ENCODE data around the gene LRRK1. TPM values are rescaled to one million over a fixed set of nuclear protein-coding genes. Genes with fewer than 3 reads are reported as not detected.

LRRK1 gene
- total and polyA plus RNA-seq, 2 experiments from 2014 or later: 2.6 to 4.5 TPM

GRCh38 chr15:101024706-101025500 is 105.7 kb downstream of the LRRK1 start:
- DNase-seq (ENCODE audit: low spot score): no peak
- Histone ChIP-seq H3K79me2 (replicated peaks; ENCODE audit: insufficient read depth) (no peaks in the 10 kb centered on the region), H4K20me1 (replicated peaks; ENCODE audit: insufficient read depth) (no peaks in the 10 kb centered on the region), H3K9me2 (ENCODE audit: insufficient read depth) (no peaks in the 10 kb centered on the region), H3K27me3 (ENCODE audit: insufficient read depth) (no peaks in the 10 kb centered on the region), H3F3A (replicated peaks; ENCODE audit: low read depth) (no peaks in the 10 kb centered on the region), H2AFZ (no peak overlapping the region), H3K4me3 (no peak overlapping the region), H3K36me3 (ENCODE audit: insufficient read depth) (no peaks in the 10 kb centered on the region), H3K4me1 (ENCODE audit: insufficient read depth) (no peaks in the 10 kb centered on the region; the same call in 1 of the 2 replicates), H3K27ac (ENCODE audit: low read depth) (no peak overlapping the region), H3K4me2 (no peak overlapping the region)
- TF ChIP-seq, protein P1, sequence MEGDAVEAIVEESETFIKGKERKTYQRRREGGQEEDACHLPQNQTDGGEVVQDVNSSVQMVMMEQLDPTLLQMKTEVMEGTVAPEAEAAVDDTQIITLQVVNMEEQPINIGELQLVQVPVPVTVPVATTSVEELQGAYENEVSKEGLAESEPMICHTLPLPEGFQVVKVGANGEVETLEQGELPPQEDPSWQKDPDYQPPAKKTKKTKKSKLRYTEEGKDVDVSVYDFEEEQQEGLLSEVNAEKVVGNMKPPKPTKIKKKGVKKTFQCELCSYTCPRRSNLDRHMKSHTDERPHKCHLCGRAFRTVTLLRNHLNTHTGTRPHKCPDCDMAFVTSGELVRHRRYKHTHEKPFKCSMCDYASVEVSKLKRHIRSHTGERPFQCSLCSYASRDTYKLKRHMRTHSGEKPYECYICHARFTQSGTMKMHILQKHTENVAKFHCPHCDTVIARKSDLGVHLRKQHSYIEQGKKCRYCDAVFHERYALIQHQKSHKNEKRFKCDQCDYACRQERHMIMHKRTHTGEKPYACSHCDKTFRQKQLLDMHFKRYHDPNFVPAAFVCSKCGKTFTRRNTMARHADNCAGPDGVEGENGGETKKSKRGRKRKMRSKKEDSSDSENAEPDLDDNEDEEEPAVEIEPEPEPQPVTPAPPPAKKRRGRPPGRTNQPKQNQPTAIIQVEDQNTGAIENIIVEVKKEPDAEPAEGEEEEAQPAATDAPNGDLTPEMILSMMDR (conservative IDR thresholded peaks at IDR 0.05; ENCODE audit: low read depth in 2 of 2): no peak
- Mint-ChIP-seq H3K27ac (no peak overlapping the region), H3K4me3 (no peak overlapping the region), H3K27me3 (ENCODE audit: insufficient read depth, low read depth, poor library complexity) (peaks cover 6% of the 10 kb centered on the region), H3K4me1 (peaks cover 16% of the 10 kb centered on the region), H3K9me3 (no peaks in the 10 kb centered on the region), H3K36me3 (ENCODE audit: low read depth) (no peaks in the 10 kb centered on the region; the same call in 2 of the 3 replicates)
- no peak for ATAC-seq

DNA sequence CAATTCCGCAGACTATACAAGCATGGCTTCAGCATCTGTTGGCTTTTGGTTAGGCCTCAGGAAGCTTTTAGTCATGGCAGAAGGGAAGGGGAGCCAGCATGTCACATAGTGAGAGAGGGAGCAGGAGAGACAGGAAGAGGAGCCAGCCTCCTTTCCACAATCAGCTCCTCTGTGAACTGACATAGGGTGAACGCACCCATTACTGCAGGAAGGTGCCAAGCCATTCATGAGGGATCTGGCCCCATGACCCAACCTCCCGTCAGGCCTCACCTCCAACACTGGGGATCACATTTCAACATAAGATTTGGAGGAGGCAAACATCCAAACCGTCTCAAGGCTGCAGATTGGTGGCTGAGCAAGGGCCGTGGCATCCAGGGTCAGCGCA is 106.3 kb downstream of the LRRK1 start:
- no peaks in the 10 kb centered on the region; the same call in 2 of the 3 replicates for H3K36me3 Mint-ChIP-seq (ENCODE audit: low read depth)
- no peaks in the 10 kb centered on the region for H3K27me3 ChIP-seq (ENCODE audit: insufficient read depth)
- TF ChIP-seq ZNF114 (CRISPR knock-in tag; IDR thresholded peaks at IDR 0.05) (no peak), STAT1 (IDR thresholded peaks at IDR 0.05; ENCODE audit: unreplicated experiment) (no peak), ZNF331 (CRISPR knock-in tag; IDR thresholded peaks at IDR 0.05; ENCODE audit: low read depth) (no peak), JUNB (IDR thresholded peaks at IDR 0.05; ENCODE audit: unreplicated experiment) (no peak), POLR2AphosphoS5 (IDR thresholded peaks at IDR 0.05; ENCODE audit: low read depth) (no peak)
- TF ChIP-seq, protein P1 (conservative IDR thresholded peaks at IDR 0.05; ENCODE audit: low read depth in 2 of 2): no peak

More for the DNA sequence above, 106.3 kb downstream of the LRRK1 start:
- Histone ChIP-seq H3K9me2 (ENCODE audit: insufficient read depth) (no peaks in the 10 kb centered on the region), H4K20me1 (replicated peaks; ENCODE audit: insufficient read depth) (no peaks in the 10 kb centered on the region), H3F3A (replicated peaks; ENCODE audit: low read depth) (no peaks in the 10 kb centered on the region), H2AFZ (no peak overlapping the region), H3K27ac (ENCODE audit: low read depth) (no peak overlapping the region), H3K4me1 (ENCODE audit: insufficient read depth) (no peaks in the 10 kb centered on the region; the same call in 1 of the 2 replicates), H3K4me2 (no peak overlapping the region), H3K79me2 (replicated peaks; ENCODE audit: insufficient read depth) (no peaks in the 10 kb centered on the region), H3K4me3 (no peak overlapping the region), H3K36me3 (ENCODE audit: insufficient read depth) (no peaks in the 10 kb centered on the region)
- Mint-ChIP-seq H3K27ac (no peak overlapping the region), H3K27me3 (ENCODE audit: insufficient read depth, low read depth, poor library complexity) (peaks cover 8% of the 10 kb centered on the region), H3K4me1 (peaks cover 16% of the 10 kb centered on the region), H3K9me3 (no peaks in the 10 kb centered on the region), H3K4me3 (no peak overlapping the region)
- DNase-seq (ENCODE audit: low spot score) (no peak), ATAC-seq (no peak)

All from GM23338 (cell line).